HL-60 (cell line): Measurements from ENCODE around the gene LORICRIN.

Source experiments
- GABPA ChIP-seq: IDR thresholded peaks from 2 replicates; pipeline ENCODE4 v1.6.1; 2012; ENCODE audit warnings: low read depth
- POLR2AphosphoS5 ChIP-seq: IDR thresholded peaks from 2 replicates; pipeline ENCODE4 v1.6.1; 2012; ENCODE audit warnings: low read depth
- TF ChIP-seq, protein P1 (sequence below): IDR thresholded peaks from one replicate; pipeline ENCODE4 v1.5.1; 2011; ENCODE audit warnings: low read length, control low read depth, inconsistent platforms; ENCODE audit not compliant: insufficient read depth
- TF ChIP-seq, protein P2 (sequence below): IDR thresholded peaks from 2 replicates; pipeline ENCODE4 v1.6.1; 2012; ENCODE audit warnings: low read depth; ENCODE audit not compliant: insufficient replicate concordance

DNA sequence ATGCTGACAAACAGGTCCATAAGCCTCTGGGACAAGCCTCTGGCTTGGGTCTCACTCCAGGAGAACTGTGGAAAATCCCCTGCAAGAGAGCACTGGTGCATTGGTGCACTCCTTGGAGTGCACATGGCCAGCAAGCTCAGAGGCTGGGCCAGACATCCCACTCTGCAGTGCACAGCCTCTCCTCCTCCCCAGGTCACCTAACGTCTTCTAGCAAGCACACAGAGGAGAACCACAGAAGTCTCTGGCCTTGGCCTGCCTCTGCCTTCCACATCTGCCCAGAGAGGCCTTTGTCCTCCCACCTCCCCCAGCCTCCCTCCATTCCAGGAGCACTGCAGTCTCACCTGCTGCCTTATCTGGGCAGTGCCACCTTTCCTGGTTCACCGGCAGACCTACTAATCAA is 49.1 kb downstream of the LORICRIN start:
- TF ChIP-seq, protein P1, sequence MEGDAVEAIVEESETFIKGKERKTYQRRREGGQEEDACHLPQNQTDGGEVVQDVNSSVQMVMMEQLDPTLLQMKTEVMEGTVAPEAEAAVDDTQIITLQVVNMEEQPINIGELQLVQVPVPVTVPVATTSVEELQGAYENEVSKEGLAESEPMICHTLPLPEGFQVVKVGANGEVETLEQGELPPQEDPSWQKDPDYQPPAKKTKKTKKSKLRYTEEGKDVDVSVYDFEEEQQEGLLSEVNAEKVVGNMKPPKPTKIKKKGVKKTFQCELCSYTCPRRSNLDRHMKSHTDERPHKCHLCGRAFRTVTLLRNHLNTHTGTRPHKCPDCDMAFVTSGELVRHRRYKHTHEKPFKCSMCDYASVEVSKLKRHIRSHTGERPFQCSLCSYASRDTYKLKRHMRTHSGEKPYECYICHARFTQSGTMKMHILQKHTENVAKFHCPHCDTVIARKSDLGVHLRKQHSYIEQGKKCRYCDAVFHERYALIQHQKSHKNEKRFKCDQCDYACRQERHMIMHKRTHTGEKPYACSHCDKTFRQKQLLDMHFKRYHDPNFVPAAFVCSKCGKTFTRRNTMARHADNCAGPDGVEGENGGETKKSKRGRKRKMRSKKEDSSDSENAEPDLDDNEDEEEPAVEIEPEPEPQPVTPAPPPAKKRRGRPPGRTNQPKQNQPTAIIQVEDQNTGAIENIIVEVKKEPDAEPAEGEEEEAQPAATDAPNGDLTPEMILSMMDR: no peak
- TF ChIP-seq, protein P2, sequence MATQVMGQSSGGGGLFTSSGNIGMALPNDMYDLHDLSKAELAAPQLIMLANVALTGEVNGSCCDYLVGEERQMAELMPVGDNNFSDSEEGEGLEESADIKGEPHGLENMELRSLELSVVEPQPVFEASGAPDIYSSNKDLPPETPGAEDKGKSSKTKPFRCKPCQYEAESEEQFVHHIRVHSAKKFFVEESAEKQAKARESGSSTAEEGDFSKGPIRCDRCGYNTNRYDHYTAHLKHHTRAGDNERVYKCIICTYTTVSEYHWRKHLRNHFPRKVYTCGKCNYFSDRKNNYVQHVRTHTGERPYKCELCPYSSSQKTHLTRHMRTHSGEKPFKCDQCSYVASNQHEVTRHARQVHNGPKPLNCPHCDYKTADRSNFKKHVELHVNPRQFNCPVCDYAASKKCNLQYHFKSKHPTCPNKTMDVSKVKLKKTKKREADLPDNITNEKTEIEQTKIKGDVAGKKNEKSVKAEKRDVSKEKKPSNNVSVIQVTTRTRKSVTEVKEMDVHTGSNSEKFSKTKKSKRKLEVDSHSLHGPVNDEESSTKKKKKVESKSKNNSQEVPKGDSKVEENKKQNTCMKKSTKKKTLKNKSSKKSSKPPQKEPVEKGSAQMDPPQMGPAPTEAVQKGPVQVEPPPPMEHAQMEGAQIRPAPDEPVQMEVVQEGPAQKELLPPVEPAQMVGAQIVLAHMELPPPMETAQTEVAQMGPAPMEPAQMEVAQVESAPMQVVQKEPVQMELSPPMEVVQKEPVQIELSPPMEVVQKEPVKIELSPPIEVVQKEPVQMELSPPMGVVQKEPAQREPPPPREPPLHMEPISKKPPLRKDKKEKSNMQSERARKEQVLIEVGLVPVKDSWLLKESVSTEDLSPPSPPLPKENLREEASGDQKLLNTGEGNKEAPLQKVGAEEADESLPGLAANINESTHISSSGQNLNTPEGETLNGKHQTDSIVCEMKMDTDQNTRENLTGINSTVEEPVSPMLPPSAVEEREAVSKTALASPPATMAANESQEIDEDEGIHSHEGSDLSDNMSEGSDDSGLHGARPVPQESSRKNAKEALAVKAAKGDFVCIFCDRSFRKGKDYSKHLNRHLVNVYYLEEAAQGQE: no peak
- TF ChIP-seq POLR2AphosphoS5 (no peak), GABPA (no peak)
